GM12872 (cell line): ENCODE results near the gene ABCC4.

Experiments
- CTCF ChIP-seq: IDR thresholded peaks from 3 replicates; pipeline ENCODE4 v1.5.1; 2011; ENCODE audit warnings: low read depth, mild to moderate bottlenecking, low read length, moderate library complexity; ENCODE audit not compliant: insufficient read depth

The ABCC4 gene

GRCh38 chr13:95315752-95316151 is 14.5 kb upstream of the ABCC4 start:
- no peak for TF ChIP-seq CTCF

GRCh38 chr13:95307507-95307906 is 6.3 kb upstream of the ABCC4 start:
- TF ChIP-seq CTCF = no peak

- TF ChIP-seq CTCF = no peak
These were observed 3.2 kb upstream of the ABCC4 start for GRCh38 chr13:95304453-95304852.

- no peak for TF ChIP-seq CTCF
These were observed 730 bp upstream of the ABCC4 start for GRCh38 chr13:95301968-95302393.

GRCh38 chr13:95300625-95301182 is 547 bp downstream of the ABCC4 start:
- TF ChIP-seq CTCF = peak; percentile 44

GRCh38 chr13:95298971-95299621 is 2.2 kb downstream of the ABCC4 start:
- TF ChIP-seq CTCF = no peak

- TF ChIP-seq CTCF = no peak
These were observed 2.9 kb downstream of the ABCC4 start for GRCh38 chr13:95298169-95298965.
